Measurements from ENCODE around the gene UGT1A10.
"Not testable (repeated sequence)": the region's sequence is repeated elsewhere in the genome, so short reads cannot be mapped to it uniquely, and the experiment has no call there.

UGT1A10 gene

GRCh38 chr2:233636306-233636705, at the start of gene UGT1A10:
Gene UGT1A10 (plus strand): TSS chr2:233636448. CDS start chr2:233636523, 75 bp downstream.
- H3K27ac ChIP-seq (ENCODE audit: poor library complexity, severe bottlenecking); ATAC-seq (ENCODE audit: low read depth); H3K4me1 ChIP-seq (ENCODE audit: insufficient read depth, poor library complexity, severe bottlenecking); DNase-seq (ENCODE audit: low spot score); H3K27me3 ChIP-seq (ENCODE audit: insufficient read depth, poor library complexity, severe bottlenecking); H3K36me3 ChIP-seq (ENCODE audit: low read depth); H3K4me3 ChIP-seq (ENCODE audit: severe bottlenecking); H3K9me3 ChIP-seq (ENCODE audit: severe bottlenecking): not testable (repeated sequence)

DNA sequence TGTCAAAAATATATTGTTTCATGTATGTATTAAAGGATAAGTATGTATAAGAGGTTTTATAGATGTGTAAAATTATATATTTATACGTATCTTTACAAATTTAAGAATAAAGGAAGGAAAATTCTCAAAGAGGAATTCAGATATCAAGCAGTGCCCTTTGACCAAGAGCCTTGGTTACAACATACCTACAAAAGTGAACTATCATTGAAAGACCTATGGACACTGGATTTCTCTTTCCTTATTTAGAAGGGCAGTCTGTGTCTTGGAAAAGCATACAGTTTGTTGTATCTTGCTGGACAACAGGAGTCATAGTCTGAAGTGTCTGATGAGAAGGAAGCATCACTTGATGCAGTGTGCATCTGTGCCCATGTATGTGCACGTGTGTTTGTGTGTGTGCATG, 47.8 kb upstream of the UGT1A10 start:
- no peak for ATAC-seq (ENCODE audit: low read depth)
- H3K4me3 ChIP-seq (ENCODE audit: severe bottlenecking): no peak overlapping the region
- H3K27ac ChIP-seq (ENCODE audit: poor library complexity, severe bottlenecking): no peak overlapping the region
- H3K27me3 ChIP-seq (ENCODE audit: insufficient read depth, poor library complexity, severe bottlenecking): no peaks in the 10 kb centered on the region
- no peaks in the 10 kb centered on the region for H3K4me1 ChIP-seq (ENCODE audit: insufficient read depth, poor library complexity, severe bottlenecking)
- no peaks in the 10 kb centered on the region for H3K9me3 ChIP-seq (ENCODE audit: severe bottlenecking)
- H3K36me3 ChIP-seq (ENCODE audit: low read depth): no peaks in the 10 kb centered on the region
- TF ChIP-seq, protein P1, sequence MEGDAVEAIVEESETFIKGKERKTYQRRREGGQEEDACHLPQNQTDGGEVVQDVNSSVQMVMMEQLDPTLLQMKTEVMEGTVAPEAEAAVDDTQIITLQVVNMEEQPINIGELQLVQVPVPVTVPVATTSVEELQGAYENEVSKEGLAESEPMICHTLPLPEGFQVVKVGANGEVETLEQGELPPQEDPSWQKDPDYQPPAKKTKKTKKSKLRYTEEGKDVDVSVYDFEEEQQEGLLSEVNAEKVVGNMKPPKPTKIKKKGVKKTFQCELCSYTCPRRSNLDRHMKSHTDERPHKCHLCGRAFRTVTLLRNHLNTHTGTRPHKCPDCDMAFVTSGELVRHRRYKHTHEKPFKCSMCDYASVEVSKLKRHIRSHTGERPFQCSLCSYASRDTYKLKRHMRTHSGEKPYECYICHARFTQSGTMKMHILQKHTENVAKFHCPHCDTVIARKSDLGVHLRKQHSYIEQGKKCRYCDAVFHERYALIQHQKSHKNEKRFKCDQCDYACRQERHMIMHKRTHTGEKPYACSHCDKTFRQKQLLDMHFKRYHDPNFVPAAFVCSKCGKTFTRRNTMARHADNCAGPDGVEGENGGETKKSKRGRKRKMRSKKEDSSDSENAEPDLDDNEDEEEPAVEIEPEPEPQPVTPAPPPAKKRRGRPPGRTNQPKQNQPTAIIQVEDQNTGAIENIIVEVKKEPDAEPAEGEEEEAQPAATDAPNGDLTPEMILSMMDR (IDR thresholded peaks at IDR 0.05; ENCODE audit: poor library complexity, severe bottlenecking): no peak
- no peak for DNase-seq (ENCODE audit: low spot score)

DNA sequence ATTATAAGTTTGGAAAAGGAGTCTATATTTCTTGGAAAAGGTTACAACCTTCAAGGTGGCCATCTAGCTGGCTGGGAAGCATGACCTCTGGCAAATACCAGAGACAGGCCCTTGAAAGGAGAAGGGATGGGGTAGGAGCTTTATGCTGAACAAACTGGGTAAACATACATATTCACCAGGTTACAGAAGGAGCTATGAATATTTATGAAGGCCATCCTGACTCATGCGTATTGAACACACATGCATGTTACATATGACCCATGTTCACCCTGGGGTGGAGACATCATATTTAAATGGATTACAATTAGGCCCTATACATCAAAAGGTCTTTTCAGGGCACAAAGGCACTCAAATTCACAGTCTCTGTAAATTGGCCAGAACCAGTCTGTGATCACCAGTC, 43.5 kb upstream of the UGT1A10 start:
- ATAC-seq (ENCODE audit: low read depth); DNase-seq (ENCODE audit: low spot score); H3K27ac ChIP-seq (ENCODE audit: poor library complexity, severe bottlenecking); H3K36me3 ChIP-seq (ENCODE audit: low read depth); H3K9me3 ChIP-seq (ENCODE audit: severe bottlenecking); H3K27me3 ChIP-seq (ENCODE audit: insufficient read depth, poor library complexity, severe bottlenecking); H3K4me3 ChIP-seq (ENCODE audit: severe bottlenecking); H3K4me1 ChIP-seq (ENCODE audit: insufficient read depth, poor library complexity, severe bottlenecking): not testable (repeated sequence)

GRCh38 chr2:233593201-233593600, 43.0 kb upstream of the UGT1A10 start:
- H3K36me3 ChIP-seq (ENCODE audit: low read depth): no peaks in the 10 kb centered on the region
- no peak for ATAC-seq (ENCODE audit: low read depth)
- TF ChIP-seq, protein P1 (IDR thresholded peaks at IDR 0.05; ENCODE audit: poor library complexity, severe bottlenecking): no peak

DNA sequence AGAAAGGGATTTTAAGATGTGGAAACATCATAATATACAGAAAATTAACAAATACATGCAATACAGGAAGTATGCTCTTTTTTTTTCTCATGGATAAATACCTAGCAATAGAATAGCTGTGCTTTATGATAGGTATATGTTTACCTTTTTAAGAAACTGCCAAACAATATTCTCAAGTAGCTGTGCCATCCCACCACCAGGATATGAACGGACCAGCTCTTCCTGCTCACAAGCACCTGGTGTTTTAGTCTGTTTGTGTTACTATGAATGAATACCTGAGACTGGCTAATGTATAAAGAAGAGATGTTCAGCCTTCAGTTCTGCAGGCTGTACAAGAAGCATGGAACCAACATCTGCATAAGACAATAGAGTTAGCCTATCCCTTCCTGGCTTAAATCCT, 38.7 kb upstream of the UGT1A10 start:
- no peak for DNase-seq (ENCODE audit: low spot score)
- Histone ChIP-seq H3K27ac (ENCODE audit: poor library complexity, severe bottlenecking) (no peak overlapping the region), H3K4me1 (ENCODE audit: insufficient read depth, poor library complexity, severe bottlenecking) (no peaks in the 10 kb centered on the region), H3K36me3 (ENCODE audit: low read depth) (no peaks in the 10 kb centered on the region), H3K9me3 (ENCODE audit: severe bottlenecking) (no peaks in the 10 kb centered on the region), H3K4me3 (ENCODE audit: severe bottlenecking) (no peak overlapping the region), H3K27me3 (ENCODE audit: insufficient read depth, poor library complexity, severe bottlenecking) (no peaks in the 10 kb centered on the region)
- TF ChIP-seq, protein P1 (IDR thresholded peaks at IDR 0.05; ENCODE audit: poor library complexity, severe bottlenecking): no peak
- no peak for ATAC-seq (ENCODE audit: low read depth)

More at GRCh38 chr2:233593201-233593600, 43.0 kb upstream of the UGT1A10 start:
- Histone ChIP-seq H3K27ac (ENCODE audit: poor library complexity, severe bottlenecking) (no peak overlapping the region), H3K9me3 (ENCODE audit: severe bottlenecking) (no peaks in the 10 kb centered on the region), H3K4me1 (ENCODE audit: insufficient read depth, poor library complexity, severe bottlenecking) (no peaks in the 10 kb centered on the region), H3K4me3 (ENCODE audit: severe bottlenecking) (no peak overlapping the region), H3K27me3 (ENCODE audit: insufficient read depth, poor library complexity, severe bottlenecking) (no peaks in the 10 kb centered on the region)
- DNase-seq (ENCODE audit: low spot score): no peak

DNA sequence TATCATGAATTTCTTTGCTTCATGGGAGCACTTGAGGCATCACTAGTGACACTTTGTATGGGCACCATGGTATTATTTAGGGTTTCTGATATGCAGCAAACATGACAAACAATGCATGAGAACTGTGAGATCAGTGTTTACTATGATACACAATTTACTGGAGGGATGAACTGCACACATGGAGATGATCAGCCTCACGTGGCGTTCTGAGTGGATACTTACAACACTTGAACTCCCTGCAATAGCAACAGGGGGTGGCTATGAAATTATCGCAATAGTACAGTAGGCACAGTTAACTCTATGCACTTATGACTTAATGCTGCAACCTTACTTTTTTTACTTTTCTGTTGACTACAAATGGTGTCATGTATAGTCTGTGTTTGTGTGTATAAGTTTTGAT, 37.3 kb upstream of the UGT1A10 start:
- Histone ChIP-seq H3K27me3 (ENCODE audit: insufficient read depth, poor library complexity, severe bottlenecking) (no peaks in the 10 kb centered on the region), H3K4me1 (ENCODE audit: insufficient read depth, poor library complexity, severe bottlenecking) (no peaks in the 10 kb centered on the region), H3K4me3 (ENCODE audit: severe bottlenecking) (no peak overlapping the region), H3K27ac (ENCODE audit: poor library complexity, severe bottlenecking) (no peak overlapping the region), H3K36me3 (ENCODE audit: low read depth) (no peaks in the 10 kb centered on the region), H3K9me3 (ENCODE audit: severe bottlenecking) (no peaks in the 10 kb centered on the region)
- DNase-seq (ENCODE audit: low spot score): no peak
- TF ChIP-seq, protein P1 (IDR thresholded peaks at IDR 0.05; ENCODE audit: poor library complexity, severe bottlenecking): no peak
- ATAC-seq (ENCODE audit: low read depth): no peak
